Heart left ventricle (tissue), 13 donors: ENCODE data around the gene HINT1.

ENCODE experiments used
- POLR2A ChIP-seq, 2 donors: fragments of 450-650 bp; IDR thresholded peaks; one replicate each; pipeline ENCODE4 v1.6.1; 2017; ENCODE audit warnings: antibody characterized with exemption in 2 of 2, mild to moderate bottlenecking in 2 of 2, moderate library complexity in 2 of 2
- TF ChIP-seq, protein P1 (sequence below), 12 donors: fragments of 200-600 bp; sonication (generic) in 4 of 12; IDR thresholded peaks; one replicate each; pipeline versions ENCODE4 v1.5.0 to v1.8.0; 2018 to 2022; ENCODE audit warnings: antibody characterized with exemption in 12 of 12, mild to moderate bottlenecking in 5 of 12
- donor health status: ischemic (EF 13 %, LVEDD 7.1; RV severe dilation, severe dysfunction).
- donor health status: DM: no; HTN: yes; CAD: no.
- donor health status: DM: no; HTN: no; CAD: no.
- donor health status: ischemic (EF 25% LVEDD 6.9; RV normal size, moderate dysfunction).
- donor health status: ischemic (EF 25% LVEDD 5.7; RV mildly dilated, moderate dysfunction).
- donor health status: ischemic (EF 35%, LVEDD 5.7; RV mildly dilated, moderate dysfunction).
- donor health status: nonischemic (EF 11% LVEDD 7.7; RV severe dilation, severe dysfunction).
- donor health status: DM: yes; HTN: yes; CAD: no.
- donor health status: PGD.
- donor health status: ischemic (EF 29% LVEDD 5.4; RV normal size, mild dysfunction).
- donor health status: nonischemic (EF 23%, LVEDD 6.1; RV moderate dilation, normal function).

DNA sequence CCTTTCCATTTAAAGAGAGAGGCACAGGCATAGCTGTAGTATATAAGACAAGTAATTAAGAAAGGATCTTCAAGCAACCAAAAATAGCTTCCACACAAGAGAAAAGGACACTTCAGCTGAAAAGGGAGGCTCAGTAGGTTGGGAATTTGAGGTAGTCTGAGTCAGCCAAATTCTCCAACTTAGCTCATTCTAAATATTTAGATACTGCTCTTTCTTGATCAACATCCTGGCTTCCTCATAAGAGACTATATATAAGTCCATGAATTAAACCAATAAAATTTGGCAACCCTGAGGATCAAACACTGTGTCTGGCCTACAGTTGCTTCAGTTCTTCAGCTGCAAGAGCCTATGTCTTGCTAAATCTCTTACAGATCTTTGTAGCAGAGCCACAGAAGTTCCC, 17.8 kb downstream of the HINT1 start:
- TF ChIP-seq, protein P1, sequence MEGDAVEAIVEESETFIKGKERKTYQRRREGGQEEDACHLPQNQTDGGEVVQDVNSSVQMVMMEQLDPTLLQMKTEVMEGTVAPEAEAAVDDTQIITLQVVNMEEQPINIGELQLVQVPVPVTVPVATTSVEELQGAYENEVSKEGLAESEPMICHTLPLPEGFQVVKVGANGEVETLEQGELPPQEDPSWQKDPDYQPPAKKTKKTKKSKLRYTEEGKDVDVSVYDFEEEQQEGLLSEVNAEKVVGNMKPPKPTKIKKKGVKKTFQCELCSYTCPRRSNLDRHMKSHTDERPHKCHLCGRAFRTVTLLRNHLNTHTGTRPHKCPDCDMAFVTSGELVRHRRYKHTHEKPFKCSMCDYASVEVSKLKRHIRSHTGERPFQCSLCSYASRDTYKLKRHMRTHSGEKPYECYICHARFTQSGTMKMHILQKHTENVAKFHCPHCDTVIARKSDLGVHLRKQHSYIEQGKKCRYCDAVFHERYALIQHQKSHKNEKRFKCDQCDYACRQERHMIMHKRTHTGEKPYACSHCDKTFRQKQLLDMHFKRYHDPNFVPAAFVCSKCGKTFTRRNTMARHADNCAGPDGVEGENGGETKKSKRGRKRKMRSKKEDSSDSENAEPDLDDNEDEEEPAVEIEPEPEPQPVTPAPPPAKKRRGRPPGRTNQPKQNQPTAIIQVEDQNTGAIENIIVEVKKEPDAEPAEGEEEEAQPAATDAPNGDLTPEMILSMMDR (IDR thresholded peaks at IDR 0.05), result no peak
- no peak for TF ChIP-seq POLR2A (IDR thresholded peaks at IDR 0.05)
